PC-3 (cell line): ENCODE data around the gene GALR2. TPM values are rescaled to one million over a fixed set of nuclear protein-coding genes. Genes with fewer than 3 reads are reported as not detected.

Source experiments
- ATAC-seq: fragments of 200-7000 bp; cut with Tn5 transposase; 2 replicates; pipeline ENCODE4 v1.9.1; 2020; ENCODE audit warnings: mild to moderate bottlenecking, moderate library complexity
- BruUV-seq: library from RNA; stranded (reverse); fragments of 400-500 nt; replicated peaks from 2 replicates; lab custom pipeline; 2021; lab: Mats Ljungman, UMichigan
- CTCF ChIA-PET: fragments of 300-600 bp; sonication (Branson Sonifier 250); formaldehyde crosslinking; loops from one replicate; lab custom pipeline; 2022; ENCODE audit warnings: antibody characterized with exemption; lab: Charles Lee
- POLR2A ChIA-PET: fragments of 300-600 bp; sonication (Branson Sonifier 250); formaldehyde crosslinking; loops from one replicate; lab custom pipeline; 2022; ENCODE audit warnings: antibody characterized with exemption; ENCODE audit not compliant: unreplicated experiment; lab: Charles Lee
- DNase-seq: peaks from one replicate; pipeline ENCODE4 v3.0.0-alpha.2; 2015
- H2AFZ ChIP-seq: fragments of 300-600 bp; sonication (generic); 2 replicates; pipeline ENCODE4 v1.6.0; 2016; ENCODE audit warnings: antibody characterized with exemption, low read length
- H3F3A ChIP-seq: fragments of 300-600 bp; sonication (generic); one replicate; pipeline ENCODE4 v1.6.0; 2017; ENCODE audit warnings: antibody characterized with exemption, low read length, control low read depth, mild to moderate bottlenecking; ENCODE audit not compliant: unreplicated experiment
- H3K27ac ChIP-seq: fragments of 300-600 bp; sonication (generic); 2 replicates; pipeline ENCODE4 v1.5.1; 2016; ENCODE audit warnings: mild to moderate bottlenecking, low read length
- H3K27me3 ChIP-seq: fragments of 300-600 bp; sonication (generic); 2 replicates; pipeline ENCODE4 v1.6.1; 2016; ENCODE audit warnings: low read length, mixed read lengths
- H3K36me3 ChIP-seq: fragments of 300-600 bp; sonication (generic); 2 replicates; pipeline ENCODE4 v1.6.1; 2016; ENCODE audit warnings: low read depth, mixed run types, low read length, mixed read lengths
- H3K4me1 ChIP-seq: fragments of 300-600 bp; sonication (generic); 2 replicates; pipeline ENCODE4 v1.5.1; 2016; ENCODE audit warnings: low read length; ENCODE audit not compliant: insufficient read depth
- H3K4me2 ChIP-seq: fragments of 300-600 bp; sonication (generic); 2 replicates; pipeline ENCODE4 v1.6.0; 2016; ENCODE audit warnings: low read length
- H3K4me3 ChIP-seq: fragments of 300-600 bp; sonication (generic); 2 replicates; pipeline ENCODE4 v1.5.1; 2016; ENCODE audit warnings: mild to moderate bottlenecking, low read length, mixed read lengths
- H3K79me2 ChIP-seq: fragments of 300-600 bp; sonication (generic); 2 replicates; pipeline ENCODE4 v1.6.1; 2017; ENCODE audit warnings: low read length, mixed read lengths
- H3K9ac ChIP-seq: fragments of 300-600 bp; sonication (generic); 2 replicates; pipeline ENCODE4 v1.6.0; 2016; ENCODE audit warnings: mild to moderate bottlenecking, low read length
- H3K9me2 ChIP-seq: fragments of 300-600 bp; sonication (generic); replicated peaks from 2 replicates; pipeline ENCODE4 v1.6.1; 2016; ENCODE audit warnings: mixed run types, low read length, mixed read lengths
- H3K9me3 ChIP-seq: fragments of 300-600 bp; sonication (generic); 2 replicates; pipeline ENCODE4 v1.6.1; 2016; ENCODE audit warnings: low read length, mixed read lengths
- H4K20me1 ChIP-seq: fragments of 300-600 bp; sonication (generic); 2 replicates; pipeline ENCODE4 v1.6.1; 2016; ENCODE audit warnings: low read length, mixed read lengths
- CTCF ChIP-seq: fragments of 300-600 bp; sonication (generic); conservative IDR thresholded peaks from 2 replicates; pipeline ENCODE4 v1.5.1; 2017; ENCODE audit warnings: antibody characterized with exemption, low read depth, mild to moderate bottlenecking, low read length
- EZH2 ChIP-seq: fragments of 300-600 bp; sonication (generic); IDR thresholded peaks from one replicate; pipeline ENCODE4 v1.6.1; 2017; ENCODE audit warnings: antibody characterized with exemption, mild to moderate bottlenecking, low read length; ENCODE audit not compliant: unreplicated experiment
- EZH2phosphoT487 ChIP-seq: fragments of 300-600 bp; sonication (generic); IDR thresholded peaks from 2 replicates; pipeline ENCODE4 v1.6.1; 2018; ENCODE audit warnings: mild to moderate bottlenecking, antibody characterized with exemption, low read length, borderline replicate concordance
- intact Hi-C: fragments of 100-400 bp; cut with micrococcal nuclease; formaldehyde crosslinking; loops from 2 replicates; pipeline ENCODE4 v1.9.0; 2023
- total RNA-seq: library from RNA; depleted of rRNA; stranded (reverse); fragments of >200 nt; gene quantifications from 2 replicates; pipeline ENCODE4 v1.2.3, GENCODE V29; 2014

The GALR2 gene
- total RNA-seq, 1 experiment from 2014 or later = 0.69 TPM

GRCh38 chr17:76097716-76098295, 23.2 kb downstream of the GALR2 start:
- no peaks in the 10 kb centered on the region for H3K27me3 ChIP-seq
- no peaks in the 10 kb centered on the region for H4K20me1 ChIP-seq
- no peak overlapping the region for H3K4me2 ChIP-seq
- no peaks in the 10 kb centered on the region for H3K9me2 ChIP-seq
- DNase-seq (no peak), ATAC-seq (no peak)
- TF ChIP-seq EZH2 (no peak), EZH2phosphoT487 (no peak), CTCF (no peak)
- CTCF ChIA-PET = no interaction called here
- H3F3A ChIP-seq = no peaks in the 10 kb centered on the region
- no peak overlapping the region for H3K4me3 ChIP-seq
- intact Hi-C loops = no loop called here
- POLR2A ChIA-PET = no interaction called here
- H2AFZ ChIP-seq = no peak overlapping the region
- peaks cover 18% of the 10 kb centered on the region for H3K79me2 ChIP-seq
- peaks cover 9% of the 10 kb centered on the region; the same call in 1 of the 2 replicates for H3K4me1 ChIP-seq
- BruUV-seq = no TSS peak
- H3K9ac ChIP-seq = no peak overlapping the region
- no peaks in the 10 kb centered on the region for H3K9me3 ChIP-seq
- H3K27ac ChIP-seq = no peak overlapping the region
- H3K36me3 ChIP-seq = peaks cover 56% of the 10 kb centered on the region

GRCh38 chr17:76102944-76103273, 28.3 kb downstream of the GALR2 start:
- peak overlapping the region; percentile 81 for H2AFZ ChIP-seq
- peaks cover 15% of the 10 kb centered on the region for H3K4me1 ChIP-seq
- H3K27ac ChIP-seq = peak overlapping the region; percentile 16
- peak; percentile 47 for ATAC-seq
- CTCF ChIA-PET = interaction anchor here (0.8 kb wide), 1 partner anchor 144 kb away, joined by 5 read pairs; no protein-coding TSS in a partner anchor
- POLR2A ChIA-PET = no interaction called here
- no peaks in the 10 kb centered on the region for H3K9me2 ChIP-seq
- H3K79me2 ChIP-seq = peaks cover 26% of the 10 kb centered on the region
- intact Hi-C loops = loop anchor here (10.0 kb wide), 1 partner anchor 162 kb away; the partner anchor contains the start of gene UBALD2
- peak overlapping the region; percentile 87 for H3K9ac ChIP-seq
- no peaks in the 10 kb centered on the region for H3K9me3 ChIP-seq
- no peaks in the 10 kb centered on the region for H3F3A ChIP-seq
- BruUV-seq = no TSS peak
- no peaks in the 10 kb centered on the region for H4K20me1 ChIP-seq
- H3K4me3 ChIP-seq = peak overlapping the region; percentile 95
- H3K4me2 ChIP-seq = peak overlapping the region; percentile 90
- no peak for TF ChIP-seq EZH2phosphoT487
- no peak for TF ChIP-seq CTCF
- TF ChIP-seq EZH2 = no peak
- peak; percentile 31 for DNase-seq
- peaks cover 18% of the 10 kb centered on the region for H3K36me3 ChIP-seq
- no peaks in the 10 kb centered on the region for H3K27me3 ChIP-seq
